HG03135 (cell line): Measurements from ENCODE around the gene ASB1.
"Not testable (repeated sequence)": the region's sequence is repeated elsewhere in the genome, so short reads cannot be mapped to it uniquely, and the experiment has no call there.

Experiments used
- ATAC-seq: cut with Tn5 transposase; IDR thresholded peaks from one replicate; pipeline ENCODE4 v1.9.1; 2021; ENCODE audit warnings: mild to moderate bottlenecking, moderate library complexity; ENCODE audit not compliant: unreplicated experiment

The ASB1 gene

DNA sequence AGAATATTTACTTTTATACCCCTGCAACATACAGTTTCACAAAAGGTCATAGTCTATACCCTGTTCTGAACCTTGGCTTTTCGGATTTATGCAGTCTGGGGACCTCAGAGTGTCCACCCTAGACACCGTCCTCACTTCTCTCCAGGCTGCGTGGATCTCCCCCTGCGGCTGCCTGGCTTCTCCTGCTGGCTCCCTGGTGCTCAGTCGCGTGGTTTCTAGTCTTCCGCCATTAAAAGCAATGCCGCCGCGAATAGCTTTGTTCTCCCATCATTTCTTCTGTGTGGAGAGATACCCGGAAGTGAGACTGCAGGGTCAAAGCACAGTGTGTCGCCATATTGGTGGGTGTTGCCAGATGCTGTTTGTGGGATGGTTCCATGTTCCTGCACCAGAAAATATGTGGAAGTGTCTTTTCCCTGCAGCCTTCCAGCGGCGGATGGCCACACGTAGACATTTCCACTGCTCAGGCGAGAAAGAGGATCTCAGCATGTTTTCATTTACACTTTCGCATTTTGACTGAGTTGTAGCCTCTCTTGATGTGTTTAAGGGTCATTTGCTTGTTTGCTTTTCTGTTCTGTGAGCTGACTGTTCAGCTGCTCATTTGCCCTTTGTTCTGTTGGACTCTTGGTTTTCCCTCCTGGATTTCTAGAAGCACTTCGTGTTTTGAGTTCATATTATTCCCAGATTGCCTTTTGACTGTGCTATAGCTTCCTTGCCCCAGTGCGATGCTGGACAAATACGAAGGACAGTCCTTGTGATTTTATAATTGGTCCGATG, 22.9 kb upstream of the ASB1 start:
- ATAC-seq = no peak

DNA sequence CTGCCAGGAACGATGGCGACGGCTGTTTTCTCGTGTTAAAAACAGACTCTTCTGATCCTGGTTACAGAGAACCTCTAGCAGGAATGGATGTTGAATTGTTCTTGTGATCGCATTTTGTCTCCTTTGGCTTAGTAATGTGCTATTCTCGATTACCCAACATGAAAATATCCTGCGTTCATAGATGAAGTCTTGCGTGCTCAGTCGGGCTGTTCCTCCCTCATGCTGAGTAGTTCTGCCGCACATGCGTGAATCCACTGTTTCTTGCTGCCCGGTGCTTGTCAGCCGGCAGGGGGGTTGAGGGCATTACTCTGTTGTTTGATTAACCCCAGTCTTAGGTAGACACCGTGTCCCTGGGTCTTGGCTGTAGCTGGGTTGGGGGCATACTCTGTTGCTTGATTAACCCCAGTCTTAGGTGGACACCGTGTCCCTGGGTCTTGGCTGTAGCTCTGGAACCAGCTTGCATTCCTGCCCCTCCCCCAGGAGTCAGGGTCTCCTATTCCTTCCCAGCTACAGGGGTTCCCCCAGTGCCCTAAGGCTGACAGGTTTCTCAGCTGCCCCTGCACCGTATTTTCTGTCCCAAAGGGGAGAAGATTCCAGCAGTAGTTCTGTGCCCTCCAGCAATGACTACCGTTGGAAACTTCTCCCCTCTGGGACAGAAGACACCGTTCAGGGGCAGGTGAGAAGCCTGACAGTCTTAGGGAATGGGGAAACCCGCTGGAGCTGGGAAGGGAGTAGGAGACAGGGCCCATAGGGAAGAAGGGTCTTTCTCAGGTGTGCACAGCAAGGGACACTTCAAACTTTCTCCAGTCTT, 22.1 kb upstream of the ASB1 start:
- ATAC-seq = no peak

DNA sequence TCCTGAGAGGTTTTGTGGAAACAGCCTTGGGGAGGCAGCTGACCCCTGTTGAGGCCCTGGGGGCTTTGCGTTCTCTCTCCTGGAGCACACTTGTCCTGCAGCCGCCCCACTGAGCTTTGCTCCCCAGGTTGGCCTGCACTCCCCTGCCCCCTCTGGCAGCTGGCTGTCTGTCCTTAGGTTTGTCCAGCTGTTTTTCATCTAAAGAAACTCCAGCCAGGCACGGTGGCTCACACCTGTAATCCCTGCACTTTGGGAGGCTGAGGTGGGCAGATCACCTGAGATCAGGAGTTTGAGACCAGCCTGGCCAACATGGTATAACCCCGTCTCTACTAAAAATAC, 21.5 kb upstream of the ASB1 start:
- not testable (repeated sequence) for ATAC-seq

DNA sequence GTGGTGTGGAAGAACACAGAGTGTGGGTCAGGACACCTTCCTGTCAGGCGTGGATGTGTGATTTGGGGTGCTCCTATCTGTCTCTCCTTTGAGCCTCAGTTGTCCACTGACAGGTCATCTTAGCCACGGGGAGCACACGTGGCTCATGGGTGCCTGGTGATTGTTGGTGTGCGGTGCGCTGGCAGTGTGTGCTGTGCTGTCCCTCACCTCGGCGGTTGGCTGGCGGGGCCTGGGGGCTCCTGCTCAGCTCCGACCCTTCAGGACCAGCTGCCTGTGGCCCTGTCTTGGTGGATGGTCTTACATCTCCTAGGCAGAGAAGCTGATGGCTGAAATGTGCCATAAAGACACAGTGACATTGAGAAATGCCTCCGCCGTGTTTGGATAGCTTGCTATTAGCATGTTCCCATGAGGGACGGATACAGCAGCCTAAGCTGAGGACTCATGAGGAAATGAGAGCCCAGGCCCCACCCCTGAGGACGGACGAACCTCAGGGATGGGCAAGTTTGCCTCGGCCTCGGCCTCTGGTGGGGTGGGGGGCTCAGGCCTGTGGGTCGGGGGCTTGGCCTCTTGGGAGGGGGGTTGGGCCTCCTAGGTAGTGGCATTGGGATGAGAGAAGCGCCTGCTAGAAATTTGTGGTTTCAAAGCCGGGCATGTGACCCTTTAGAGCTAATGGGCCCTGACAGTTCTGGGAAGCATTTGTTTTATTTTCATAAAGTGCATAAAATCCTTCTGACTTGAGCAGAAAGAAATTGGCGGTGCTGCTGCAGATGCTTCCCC, 20.3 kb upstream of the ASB1 start:
- no peak for ATAC-seq

DNA sequence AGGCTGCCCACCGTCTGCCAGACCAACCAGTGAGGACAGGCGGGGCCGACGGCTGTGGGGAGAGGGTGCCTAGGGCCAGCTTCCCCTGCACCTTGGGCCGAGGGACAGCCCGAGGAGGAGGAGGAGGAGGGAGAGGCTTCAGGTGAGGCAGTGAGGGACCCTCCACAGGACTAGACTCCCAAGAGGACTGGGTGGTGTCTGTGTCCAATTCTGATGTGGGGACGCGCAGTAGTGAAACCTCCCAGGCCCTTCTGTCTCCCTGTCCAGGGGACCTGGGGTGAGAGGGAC, 19.8 kb upstream of the ASB1 start:
- ATAC-seq = no peak

DNA sequence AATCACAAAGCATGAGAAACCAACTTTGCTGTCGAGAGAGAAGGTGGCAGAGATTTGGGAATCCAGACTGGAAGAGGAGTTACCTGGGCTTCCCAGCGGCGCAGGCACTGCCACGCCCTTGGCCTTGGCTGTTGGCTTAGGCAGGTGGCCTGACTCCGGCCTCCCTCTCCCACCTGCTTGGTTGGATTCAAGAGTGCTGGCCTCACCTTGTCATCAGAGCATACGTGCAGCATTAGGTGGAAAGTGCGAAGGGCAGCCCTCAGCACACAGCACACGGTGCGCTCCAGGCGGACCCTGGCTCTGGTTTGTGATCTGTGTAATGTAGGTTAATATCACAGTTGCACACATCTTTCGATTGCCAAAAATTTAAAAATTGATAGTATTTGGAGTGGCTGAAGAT, 19.2 kb upstream of the ASB1 start:
- no peak for ATAC-seq

DNA sequence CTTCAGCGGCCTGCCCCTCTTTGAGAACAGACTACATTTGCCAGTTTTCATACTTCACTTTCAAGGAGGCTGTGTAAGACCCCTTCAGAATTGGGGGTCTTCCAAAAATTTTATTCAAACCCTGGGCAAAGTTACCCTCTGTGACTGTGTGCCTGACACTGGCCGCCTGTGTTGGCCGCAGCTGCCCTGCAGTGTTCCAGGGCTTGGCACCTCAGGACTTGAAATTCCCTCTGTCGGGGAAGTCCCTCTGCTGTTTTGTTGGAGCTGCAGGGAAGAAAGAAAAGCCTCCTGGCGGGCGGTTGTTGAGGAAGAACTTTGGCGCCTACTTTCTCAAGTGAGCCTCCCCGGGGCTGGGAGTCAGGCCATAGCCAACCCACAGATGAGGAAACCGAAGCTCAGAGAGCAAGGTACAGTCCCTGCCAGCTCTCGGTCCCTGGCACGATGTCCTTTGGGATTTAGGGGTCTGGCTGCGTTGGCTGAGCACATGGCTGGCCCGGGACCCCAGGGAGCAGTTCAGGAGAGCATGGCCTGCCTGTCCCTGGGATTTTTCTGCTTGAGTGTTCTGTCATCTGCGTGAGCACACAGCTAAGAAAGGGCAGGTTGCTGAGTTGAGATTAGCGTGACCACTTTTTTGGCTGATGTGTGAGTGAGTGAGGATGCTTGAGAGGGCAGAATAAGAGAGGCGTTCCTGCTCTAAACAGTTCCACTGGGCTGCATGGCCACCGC, 17.9 kb upstream of the ASB1 start:
- no peak for ATAC-seq

DNA sequence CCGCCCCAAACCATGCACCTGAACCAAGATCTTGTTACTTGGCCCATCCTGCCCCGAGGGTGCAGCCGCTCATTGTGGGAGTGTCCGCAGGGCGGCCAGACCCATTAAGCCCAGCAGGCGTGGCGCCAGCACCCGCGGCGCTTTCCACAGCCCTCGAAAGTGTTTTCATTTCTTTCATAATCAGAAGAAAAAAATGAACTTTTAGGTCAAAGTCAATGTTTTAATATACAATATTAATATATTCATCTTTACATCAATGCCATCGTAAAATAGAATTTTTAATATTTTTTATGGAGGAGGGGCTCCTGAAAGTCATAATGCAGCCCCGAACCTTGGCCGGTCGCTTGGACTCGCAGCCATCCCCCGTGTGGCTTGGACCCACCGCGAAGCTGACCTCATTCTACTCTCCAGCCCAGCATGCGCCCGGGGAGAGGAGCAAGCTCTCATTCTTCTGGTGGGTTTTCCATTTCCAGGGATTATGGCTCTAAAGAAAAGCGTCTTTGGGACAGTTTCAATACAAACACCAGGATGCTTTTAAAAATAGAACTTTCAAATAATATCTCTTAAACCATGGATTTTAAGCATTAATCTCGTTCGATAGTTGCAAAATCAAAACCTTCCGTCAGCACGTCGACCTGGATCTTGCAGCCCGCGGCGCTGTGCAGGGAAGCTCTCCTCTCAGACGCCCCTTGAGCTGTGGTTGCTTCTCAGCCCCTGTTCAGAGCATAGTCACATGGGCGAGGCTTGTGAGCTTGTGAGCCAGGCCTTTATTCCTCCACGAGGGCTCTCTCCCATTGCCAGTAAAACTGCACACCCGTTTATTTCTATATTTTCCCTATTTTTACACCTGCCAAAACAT, 17.2 kb upstream of the ASB1 start:
- ATAC-seq = no peak

DNA sequence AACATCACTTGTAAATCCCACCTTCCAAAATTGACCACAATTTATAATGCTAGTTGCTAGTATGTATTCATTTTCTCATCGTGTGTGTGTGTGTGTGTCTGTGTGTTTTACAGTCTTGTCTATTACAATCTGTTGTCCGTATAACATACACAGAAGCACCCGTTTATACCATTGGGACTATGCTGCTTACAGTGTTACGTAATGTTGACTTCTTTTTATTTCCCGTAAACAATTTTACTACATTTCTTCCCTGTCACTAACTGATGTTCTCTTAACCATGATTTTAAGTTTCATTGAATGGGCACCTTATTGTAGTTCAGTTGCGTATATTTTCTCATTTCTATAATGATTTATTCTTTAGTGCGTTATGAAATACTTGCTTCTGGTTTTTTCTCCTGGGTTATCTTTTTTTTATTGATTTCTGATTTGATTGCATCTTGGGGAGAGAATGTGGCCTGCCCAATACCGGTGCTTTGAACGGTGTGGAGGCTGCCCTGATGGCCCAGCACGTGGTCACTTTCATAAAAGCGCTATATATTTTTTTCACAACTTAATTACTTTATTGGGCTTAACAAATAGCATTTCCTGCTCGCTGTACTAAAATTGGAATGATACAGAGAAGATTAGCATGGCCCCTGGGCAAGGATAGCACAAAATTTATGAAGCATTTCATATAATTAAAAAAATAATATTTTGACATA, 14.5 kb upstream of the ASB1 start:
- ATAC-seq = no peak

DNA sequence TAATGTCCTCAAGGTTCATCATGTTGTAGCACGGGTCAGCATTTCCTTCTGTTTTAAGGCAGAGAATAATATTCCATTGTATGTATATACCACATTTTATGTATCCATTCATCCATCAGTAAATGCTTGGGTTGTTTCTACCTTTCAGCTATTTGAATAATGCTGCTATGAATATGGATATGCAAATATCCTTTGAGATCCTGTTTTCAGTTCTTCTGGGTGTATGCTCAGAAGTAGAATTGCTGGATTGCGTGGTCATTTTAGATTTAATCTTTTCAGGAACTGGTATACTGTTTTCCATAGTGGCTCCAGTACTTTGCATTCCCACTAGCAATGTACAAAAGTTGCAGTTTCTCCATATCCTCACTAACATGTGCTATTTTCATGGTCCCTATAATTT, 13.4 kb upstream of the ASB1 start:
- no peak for ATAC-seq

DNA sequence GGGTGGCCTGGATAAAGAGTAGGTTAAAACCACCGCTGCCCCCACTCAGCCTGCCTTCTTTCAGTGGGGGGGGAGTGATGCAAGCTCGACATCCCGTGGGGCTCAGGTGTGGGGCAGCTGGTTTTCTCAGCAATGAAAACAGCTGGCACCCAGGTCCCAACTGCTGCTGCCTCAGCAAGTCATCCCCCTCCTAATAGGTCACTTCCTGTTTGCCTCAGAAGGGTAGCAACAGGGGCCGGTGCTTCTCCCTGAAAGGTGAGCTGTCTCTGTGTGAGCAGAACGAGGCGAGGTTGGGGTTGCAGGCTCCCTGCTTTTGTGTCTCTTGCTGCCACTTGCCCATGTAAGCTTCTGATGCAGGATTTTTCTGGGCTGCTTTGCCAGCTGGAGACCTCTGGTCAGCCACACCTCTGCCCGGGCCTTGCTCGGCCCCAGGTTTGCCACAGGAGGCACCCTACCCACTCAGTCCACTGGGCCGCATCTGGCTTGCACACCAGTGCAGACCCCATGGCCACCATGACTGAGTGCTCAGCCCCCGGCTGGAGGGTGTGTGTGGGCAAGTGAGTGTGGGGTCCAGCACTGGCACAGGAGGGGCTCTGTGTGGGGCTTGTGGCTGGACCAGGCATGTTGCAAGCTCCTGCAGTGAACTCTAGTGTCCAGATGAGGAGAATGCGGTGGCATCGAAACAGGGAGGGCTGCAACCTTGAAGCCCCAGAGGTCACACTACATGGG, 11.5 kb upstream of the ASB1 start:
- no peak for ATAC-seq

DNA sequence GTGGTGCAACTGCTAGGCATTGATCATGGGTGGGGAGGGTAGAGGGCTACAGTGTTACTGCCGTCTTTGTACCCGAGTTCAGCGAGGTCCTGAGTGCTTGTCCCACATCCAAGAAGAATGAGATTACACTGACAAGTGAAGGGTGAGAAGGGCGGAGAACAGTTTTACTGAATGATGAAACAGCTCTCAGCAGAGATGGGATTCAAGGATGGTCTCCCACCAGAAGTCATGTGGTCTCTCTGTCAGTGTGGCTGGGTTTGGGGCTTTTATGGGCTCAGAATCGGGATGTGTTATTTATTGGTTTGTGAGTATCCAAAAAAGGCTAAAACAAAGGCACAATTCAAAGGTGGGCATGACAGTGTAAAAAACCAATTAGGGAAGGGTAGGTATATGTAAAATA, 10.8 kb upstream of the ASB1 start:
- ATAC-seq = no peak

DNA sequence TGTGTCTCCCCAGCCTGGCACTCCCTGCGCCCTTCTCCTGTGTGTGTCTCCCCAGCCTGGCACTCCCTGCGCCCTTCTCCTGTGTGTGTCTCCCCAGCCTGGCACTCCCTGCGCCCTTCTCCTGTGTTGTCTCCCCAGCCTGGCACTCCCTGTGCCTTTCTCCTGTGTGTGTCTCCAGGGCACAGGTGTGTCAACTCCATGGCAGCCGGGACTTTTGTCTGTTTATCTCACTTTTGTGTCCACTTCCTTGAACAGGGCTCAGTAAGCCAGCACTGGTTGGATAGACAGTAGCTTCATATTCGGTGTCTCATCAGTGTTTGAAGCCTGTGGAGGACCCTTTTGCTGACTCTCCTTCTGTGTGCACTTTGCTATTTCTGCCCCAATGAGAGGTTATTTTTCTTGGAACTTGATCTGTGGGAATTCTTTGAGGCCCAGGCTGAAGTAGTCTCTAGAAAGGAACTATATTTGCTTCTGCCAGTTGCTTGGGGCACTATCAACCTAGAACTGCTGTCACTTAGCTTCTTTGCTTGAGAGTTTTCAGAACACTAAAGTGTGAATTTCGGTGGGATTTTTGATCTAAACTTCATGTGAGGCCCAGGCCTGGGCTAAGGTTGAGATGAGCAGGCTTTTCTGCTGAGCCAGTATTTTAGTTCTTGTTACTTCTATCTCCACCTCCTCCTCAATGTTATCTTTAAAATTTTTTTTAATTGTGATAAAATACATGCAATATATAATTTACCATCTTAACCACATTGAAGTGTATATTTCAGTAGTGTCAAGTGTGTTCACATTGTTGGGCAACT, 8.3 kb upstream of the ASB1 start:
- ATAC-seq = no peak

DNA sequence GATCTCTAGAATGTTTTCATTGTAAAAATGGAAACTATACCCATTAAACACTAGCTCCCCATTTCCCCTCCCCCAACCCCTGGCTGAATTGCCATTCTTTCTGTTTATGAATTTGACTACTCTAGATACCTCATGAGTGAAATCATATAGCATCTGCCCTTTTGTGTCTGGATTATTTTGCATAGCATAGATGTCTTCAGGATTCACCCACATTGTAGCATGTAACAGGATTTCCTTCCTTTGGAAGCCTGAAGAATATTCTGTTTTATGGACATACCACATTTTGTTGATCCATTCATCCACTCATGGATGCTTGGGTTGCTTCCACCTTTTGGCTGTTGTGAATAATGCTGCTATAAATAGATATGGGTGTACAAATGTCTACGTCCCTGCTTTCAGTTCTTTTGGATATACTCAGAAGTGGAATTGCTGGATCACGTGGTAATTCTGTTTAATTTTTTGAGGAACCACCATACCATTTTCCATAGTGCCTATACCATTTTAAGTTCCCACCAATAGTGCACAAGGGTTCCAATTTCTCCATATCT, 7.7 kb upstream of the ASB1 start:
- ATAC-seq = no peak

DNA sequence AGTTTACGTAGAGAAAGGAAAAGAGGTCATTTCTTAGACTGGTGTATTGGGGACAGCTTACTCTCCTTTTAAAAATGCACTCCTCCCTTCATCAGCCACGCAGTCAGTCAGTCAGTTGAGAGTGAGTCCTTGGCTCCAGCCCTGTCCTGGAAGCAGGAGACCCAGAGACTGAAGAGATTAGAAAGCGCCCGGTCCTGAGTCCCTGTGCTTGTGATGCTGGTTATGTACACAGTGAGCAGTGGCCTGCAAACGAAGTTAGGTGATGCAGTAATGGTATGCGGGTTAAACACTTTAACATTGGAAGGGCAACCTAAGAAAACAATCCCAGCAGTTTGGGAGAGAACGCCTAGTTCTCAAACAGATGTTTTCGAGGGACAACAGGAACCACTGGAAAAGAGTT, 6.3 kb upstream of the ASB1 start:
- no peak for ATAC-seq

DNA sequence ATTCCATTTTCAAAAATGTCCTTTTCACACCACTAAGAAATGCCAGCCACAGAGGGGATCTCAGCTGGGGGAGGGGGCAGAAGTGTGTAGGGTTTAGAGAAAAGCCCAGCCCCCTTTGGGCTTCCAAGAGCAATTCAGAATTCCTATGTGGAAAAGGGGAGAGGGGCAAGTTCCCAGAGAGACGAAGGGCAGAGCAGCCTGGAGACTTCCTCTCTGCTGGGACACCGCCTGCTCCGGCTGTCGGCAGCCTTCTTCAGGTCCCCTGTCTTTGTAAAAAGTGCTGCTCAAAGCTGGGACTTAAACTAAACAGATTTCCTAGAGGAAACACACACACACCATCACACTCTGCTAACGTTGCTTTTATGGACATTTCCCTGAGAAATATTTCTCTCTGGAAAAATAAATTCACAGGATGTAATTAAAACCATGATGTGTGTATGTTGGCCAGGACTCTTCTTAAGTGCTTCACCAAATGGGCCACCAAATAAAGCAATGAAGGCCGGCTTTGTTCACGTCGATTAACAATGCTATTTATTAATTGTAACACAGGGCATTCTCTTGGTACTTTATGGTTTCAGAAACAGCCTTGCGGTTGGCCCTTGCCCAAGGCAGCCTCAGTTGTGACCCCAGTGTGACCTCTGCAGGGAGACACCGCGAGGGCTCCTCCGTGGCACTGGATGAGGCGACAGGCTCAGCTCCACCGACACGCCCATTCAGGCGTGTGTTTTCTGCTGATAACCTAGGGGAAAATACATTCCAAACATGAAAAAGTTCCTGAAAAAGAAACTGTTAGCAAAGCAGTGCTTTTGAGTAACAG, 5.6 kb upstream of the ASB1 start:
- ATAC-seq = no peak

DNA sequence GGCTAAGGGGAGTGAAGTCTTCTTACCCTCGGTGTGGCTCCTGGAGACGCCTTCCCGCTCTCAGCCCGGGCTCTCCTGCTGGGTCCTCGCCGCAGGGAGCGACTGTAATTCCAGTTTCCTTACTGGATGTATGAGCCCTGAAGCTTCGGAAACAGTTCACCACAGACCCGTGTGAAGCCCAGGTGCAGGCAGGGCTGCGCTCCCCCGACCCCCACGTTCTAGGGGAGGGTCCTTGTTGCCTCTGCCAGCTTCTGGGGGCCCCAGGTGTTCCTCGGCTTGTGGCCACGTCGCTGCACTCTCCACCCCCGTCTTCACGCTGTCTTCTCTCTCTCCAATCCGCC, 5.1 kb upstream of the ASB1 start:
- no peak for ATAC-seq
